ENCODE measurements around the gene FAM222A. TPM values are rescaled to one million over a fixed set of nuclear protein-coding genes. Genes with fewer than 3 reads are reported as not detected.

The FAM222A gene
- total RNA-seq, 5 donors from 2014 or later (not counting 1 experiment from before 2014, with no cell fraction given): 0.95 to 4.2 (median 1.6) TPM

Other genes starting within 250 kb of the FAM222A start
- 10 to 100 TPM; 28.1 to 30.8 (median 28.6) TPM for gene KCTD10, start 236.5 kb upstream of the FAM222A start, total RNA-seq
- gene UBE3B, start 236.2 kb upstream of the FAM222A start, total RNA-seq: 10 to 100 TPM; 34.4 to 49.9 (median 43.5) TPM
- 10 to 100 TPM; 11.4 to 23.2 (median 15.2) TPM for gene MMAB, start 140.3 kb upstream of the FAM222A start, total RNA-seq
- gene MVK, start 140.0 kb upstream of the FAM222A start, total RNA-seq: 10 to 100 TPM; 10.9 to 14.9 (median 12.8) TPM
- not detected for gene TRPV4, start 119.6 kb downstream of the FAM222A start, total RNA-seq
- gene GLTP, start 166.7 kb downstream of the FAM222A start, total RNA-seq: 10 to 100 TPM; 22.0 to 29.5 (median 23.8) TPM
- 10 to 100 TPM; 25.9 to 41.5 (median 37.3) TPM for gene TCHP, start 186.4 kb downstream of the FAM222A start, total RNA-seq